CD4-positive, alpha-beta T cell (primary cell): ENCODE results near the gene DYNLT2B. TPM values are rescaled to one million over a fixed set of nuclear protein-coding genes. Genes with fewer than 3 reads are reported as not detected.
"Not testable (repeated sequence)": the region's sequence is repeated elsewhere in the genome, so short reads cannot be mapped to it uniquely, and the experiment has no call there.

Experiments used
- ATAC-seq: fragments of 200-7000 bp; cut with Tn5 transposase; one replicate; pipeline ENCODE4 v1.10.0; 2022; ENCODE audit warnings: mild to moderate bottlenecking; ENCODE audit not compliant: poor library complexity
- CTCF ChIA-PET: fragments of 350-600 bp; sonication (Branson Sonifier 250); formaldehyde crosslinking; loops from one replicate; lab custom pipeline; 2021; ENCODE audit warnings: antibody characterized with exemption, inconsistent platforms; lab: Charles Lee
- POLR2A ChIA-PET: fragments of 350-600 bp; sonication (Branson Sonifier 250); formaldehyde crosslinking; loops from one replicate; lab custom pipeline; 2021; ENCODE audit warnings: antibody characterized with exemption, inconsistent platforms; lab: Charles Lee
- DNase-seq, 14 experiments: peaks; one replicate each; pipeline ENCODE4 v3.0.0-alpha.2; 2013 to 2020; ENCODE audit warnings: mixed read lengths in 2 of 14
- H3K27ac ChIP-seq, 2 donors: one replicate each; pipeline versions ENCODE4 v1.5.1 to v1.7.0; 2013; ENCODE audit warnings: low read length in 2 of 2, low read depth in 1 of 2, mild to moderate bottlenecking in 1 of 2
- H3K27me3 ChIP-seq, 2 experiments: 1 replicate in 1 of 2; 2 replicates in 1 of 2; pipeline versions ENCODE4 v1.6.1 to v1.7.0; 2013; ENCODE audit warnings: low read length in 2 of 2, control low read depth in 1 of 2, mild to moderate bottlenecking in 1 of 2, moderate library complexity in 1 of 2; ENCODE audit not compliant: insufficient read depth in 2 of 2, control insufficient read depth in 1 of 2
- H3K36me3 ChIP-seq: one replicate; pipeline ENCODE4 v1.6.1; 2013; ENCODE audit warnings: low read length, control low read depth; ENCODE audit not compliant: insufficient read depth
- H3K4me1 ChIP-seq: one replicate; pipeline ENCODE4 v1.6.1; 2013; ENCODE audit warnings: low read length, control low read depth; ENCODE audit not compliant: insufficient read depth
- H3K4me3 ChIP-seq: one replicate; pipeline ENCODE4 v1.5.1; 2013; ENCODE audit warnings: mild to moderate bottlenecking, low read length, moderate library complexity
- H3K9me3 ChIP-seq, 2 experiments: 1 replicate in 1 of 2; 2 replicates in 1 of 2; pipeline versions ENCODE4 v1.6.1 to v1.7.0; 2013; ENCODE audit warnings: low read length in 2 of 2, mild to moderate bottlenecking in 2 of 2, control low read depth in 1 of 2, moderate library complexity in 1 of 2; ENCODE audit not compliant: control insufficient read depth in 1 of 2, insufficient read depth in 1 of 2
- H3K27ac Mint-ChIP-seq: one replicate; pipeline ENCODE4 v1.8.0; 2020; ENCODE audit warnings: mixed read lengths
- H3K27me3 Mint-ChIP-seq: one replicate; pipeline ENCODE4 v1.8.0; 2021; ENCODE audit warnings: mixed read lengths
- H3K36me3 Mint-ChIP-seq: one replicate; pipeline ENCODE4 v1.8.0; 2021; ENCODE audit warnings: low read depth, mixed read lengths
- H3K4me1 Mint-ChIP-seq: one replicate; pipeline ENCODE4 v1.8.0; 2021; ENCODE audit warnings: low read depth, mixed read lengths
- H3K4me3 Mint-ChIP-seq: one replicate; pipeline ENCODE4 v1.8.0; 2020; ENCODE audit warnings: mild to moderate bottlenecking, mixed read lengths
- H3K9me3 Mint-ChIP-seq: one replicate; pipeline ENCODE4 v1.8.0; 2020; ENCODE audit warnings: mixed read lengths
- CTCF ChIP-seq: fragments of 200-600 bp; IDR thresholded peaks from one replicate; pipeline ENCODE4 v1.8.0; 2022; ENCODE audit warnings: antibody characterized with exemption, mild to moderate bottlenecking
- intact Hi-C, 2 experiments: fragments of 100-400 bp; cut with DNase I in 1 of 2; cut with micrococcal nuclease in 1 of 2; formaldehyde crosslinking; loops; one replicate each; pipeline versions ENCODE4 v1.15.1 to v1.9.0; 2023 to 2025; cut with DNase I, micrococcal nuclease
- total RNA-seq, 174 experiments: library from RNA in 2 of 174; stranded (reverse) in 2 of 174; gene quantifications; one replicate each; pipeline ENCODE4 v1.2.3 and lab custom pipeline; 2021 to 2026

DYNLT2B gene
- total RNA-seq, 2 experiments from 2014 or later, result 4.5 to 4.6 TPM

GRCh38 chr3:196251918-196252317, 66.1 kb downstream of the DYNLT2B start:
- Histone ChIP-seq H3K27ac (no peak overlapping the region), H3K27me3 (no peaks in the 10 kb centered on the region), H3K4me1 (peaks cover 7% of the 10 kb centered on the region), H3K9me3 (no peaks in the 10 kb centered on the region), H3K36me3 (peaks cover 31% of the 10 kb centered on the region), H3K4me3 (no peak overlapping the region)
- Mint-ChIP-seq H3K27ac (no peak overlapping the region), H3K9me3 (no peaks in the 10 kb centered on the region), H3K4me3 (no peak overlapping the region), H3K4me1 (peaks cover 5% of the 10 kb centered on the region), H3K27me3 (no peaks in the 10 kb centered on the region), H3K36me3 (peaks cover 44% of the 10 kb centered on the region)
- CTCF ChIA-PET, result no interaction called here
- intact Hi-C loops, result loop anchor here (2.0 to 10.0 kb wide), 2 partner anchors 353 to 433 kb away; no protein-coding TSS in a partner anchor
- POLR2A ChIA-PET, result interaction anchor here (0.7 kb wide), 1 partner anchor 615 kb away, joined by 3 read pairs; no protein-coding TSS in a partner anchor
- no peak for TF ChIP-seq CTCF
- ATAC-seq, result no peak
- DNase-seq, result peak in 1 of 14 experiments; percentile 17

DNA sequence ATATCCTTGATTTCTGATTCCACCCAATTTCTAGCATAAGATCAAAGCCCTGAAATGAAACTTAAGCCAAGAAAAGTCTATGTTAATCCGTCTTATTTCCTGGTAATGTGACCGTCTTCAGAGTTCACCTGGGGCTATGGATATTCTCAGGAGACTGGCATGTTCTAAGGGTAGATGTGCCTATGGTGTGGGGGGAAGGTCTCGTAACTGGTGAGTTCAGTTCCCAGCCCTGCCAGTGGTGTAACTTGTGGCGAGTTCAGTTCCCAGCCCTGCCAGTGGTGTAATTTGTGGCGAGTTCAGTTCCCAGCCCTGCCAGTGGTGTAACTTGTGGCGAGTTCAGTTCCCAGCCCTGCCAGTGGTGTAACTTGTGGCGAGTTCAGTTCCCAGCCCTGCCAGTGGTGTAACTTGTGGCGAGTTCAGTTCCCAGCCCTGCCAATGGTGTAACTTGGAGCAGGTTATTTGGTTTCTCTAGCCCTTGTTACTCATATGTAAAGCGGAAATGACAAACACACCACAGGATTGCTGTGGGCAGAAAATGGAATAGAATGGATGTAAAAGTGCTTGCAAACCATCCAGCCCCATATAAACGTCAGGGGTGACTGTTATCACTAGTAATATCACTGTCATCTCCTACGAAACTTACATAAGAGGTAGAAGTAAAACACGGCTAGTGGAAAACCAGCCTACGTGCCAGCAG, 71.3 kb downstream of the DYNLT2B start:
- H3K27ac ChIP-seq, result no peak overlapping the region
- peaks cover 47% of the 10 kb centered on the region for H3K36me3 Mint-ChIP-seq
- DNase-seq (peak in 3 of 14 experiments; percentile 19 to 48 (median 34)), ATAC-seq (peak; percentile 44)
- ChIA-PET CTCF (interaction anchor here (0.6 kb wide), 1 partner anchor 179 kb away, joined by 3 read pairs; no protein-coding TSS in a partner anchor), POLR2A (no interaction called here)
- H3K27me3 Mint-ChIP-seq, result no peaks in the 10 kb centered on the region
- no peaks in the 10 kb centered on the region for H3K9me3 Mint-ChIP-seq
- no peaks in the 10 kb centered on the region for H3K4me1 Mint-ChIP-seq
- no peak overlapping the region for H3K4me3 Mint-ChIP-seq
- H3K27ac Mint-ChIP-seq, result no peak overlapping the region
- intact Hi-C loops, result no loop called here
- TF ChIP-seq CTCF, result no peak
- peaks cover 5% of the 10 kb centered on the region for H3K4me1 ChIP-seq
- no peaks in the 10 kb centered on the region for H3K27me3 ChIP-seq
- peaks cover 42% of the 10 kb centered on the region for H3K36me3 ChIP-seq
- no peaks in the 10 kb centered on the region for H3K9me3 ChIP-seq
- H3K4me3 ChIP-seq, result no peak overlapping the region

DNA sequence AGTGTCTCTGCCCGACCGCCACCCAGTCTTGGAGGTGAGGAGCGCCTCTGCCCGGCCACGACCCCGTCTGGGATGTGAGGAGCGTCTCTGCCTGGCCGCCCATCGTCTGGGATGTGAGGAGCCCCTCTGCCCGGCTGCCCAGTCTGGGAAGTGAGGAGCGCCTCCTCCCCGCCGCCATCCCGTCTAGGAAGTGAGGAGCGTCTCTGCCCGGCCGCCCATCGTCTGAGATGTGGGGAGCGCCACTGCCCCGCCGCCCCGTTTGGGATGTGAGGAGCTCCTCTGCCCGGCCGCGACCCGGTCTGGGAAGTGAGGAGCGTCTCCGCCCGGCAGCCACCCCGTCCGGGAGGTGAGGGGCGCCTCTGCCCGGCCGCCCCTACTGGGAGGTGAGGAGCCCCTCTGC, 73.9 kb downstream of the DYNLT2B start:
- H3K27ac Mint-ChIP-seq, H3K4me1 ChIP-seq, CTCF ChIA-PET, H3K9me3 ChIP-seq, H3K9me3 Mint-ChIP-seq, H3K4me3 Mint-ChIP-seq, H3K27ac ChIP-seq, H3K27me3 Mint-ChIP-seq, ATAC-seq, H3K27me3 ChIP-seq, POLR2A ChIA-PET, H3K4me1 Mint-ChIP-seq, intact Hi-C loops, DNase-seq, H3K4me3 ChIP-seq: not testable (repeated sequence)
- peaks cover 51% of the 10 kb centered on the region for H3K36me3 ChIP-seq
- H3K36me3 Mint-ChIP-seq, result peaks cover 64% of the 10 kb centered on the region
